Measurements from ENCODE around the gene SESN3.
A peak's percentile ranks its signal among the peaks of the same experiment; 100 is the strongest.

- TF ChIP-seq CTCF (IDR thresholded peaks at IDR 0.05) (peak in 1 of 6 experiments; percentile 5), POLR2AphosphoS5 (IDR thresholded peaks at IDR 0.05) (peak; percentile 8 to 15), POLR2A (IDR thresholded peaks at IDR 0.05) (peak in 2 of 4 donors; percentile 30 to 33), EP300 (IDR thresholded peaks at IDR 0.05) (no peak)
Measured at GRCh38 chr11:95231881-95232605, 1.0 kb upstream of the SESN3 start.
